ENCODE results near the gene WDTC1. TPM values are rescaled to one million over a fixed set of nuclear protein-coding genes. Genes with fewer than 3 reads are reported as not detected.
"Not testable (repeated sequence)": the region's sequence is repeated elsewhere in the genome, so short reads cannot be mapped to it uniquely, and the experiment has no call there.

WDTC1 gene
- total RNA-seq, 2 experiments from 2014 or later = 32.2 to 33.3 TPM

- H3K9me3 Mint-ChIP-seq; H3K36me3 Mint-ChIP-seq (ENCODE audit: low read depth); H3K27ac Mint-ChIP-seq; H3K27me3 Mint-ChIP-seq; DNase-seq; POLR2A ChIA-PET; H3K4me1 Mint-ChIP-seq; H3K4me3 Mint-ChIP-seq: not testable (repeated sequence)
- CTCF ChIA-PET = interaction anchor here (0.6 to 0.7 kb wide), 2 partner anchors 66 to 1422 kb away, joined by 3 read pairs; partner anchors contain the start of genes SLC9A1 and TAF12
Measured at GRCh38 chr1:27220702-27221497, 13.5 kb upstream of the WDTC1 start.

- Mint-ChIP-seq H3K27me3 (no peaks in the 10 kb centered on the region), H3K4me3 (no peak overlapping the region), H3K27ac (no peak overlapping the region), H3K36me3 (ENCODE audit: low read depth) (no peaks in the 10 kb centered on the region), H3K4me1 (no peaks in the 10 kb centered on the region), H3K9me3 (peaks cover 2% of the 10 kb centered on the region)
- ChIA-PET POLR2A (no interaction called here), CTCF (interaction anchor here (1.0 to 1.3 kb wide), 2 partner anchors 9 to 19 kb away, joined by 3 to 5 read pairs; partner anchors contain the start of gene WDTC1)
- DNase-seq = no peak
Measured at GRCh38 chr1:27225621-27226020, 8.8 kb upstream of the WDTC1 start.

GRCh38 chr1:27227765-27228164 is 6.7 kb upstream of the WDTC1 start:
- ChIA-PET POLR2A (interaction anchor here (0.7 kb wide), 1 partner anchor 401 kb away, joined by 4 read pairs; the partner anchor contains the start of gene ZDHHC18), CTCF (no interaction called here)
- peaks cover 2% of the 10 kb centered on the region for H3K9me3 Mint-ChIP-seq
- H3K27me3 Mint-ChIP-seq = no peaks in the 10 kb centered on the region
- H3K4me3 Mint-ChIP-seq = no peak overlapping the region
- no peaks in the 10 kb centered on the region for H3K4me1 Mint-ChIP-seq
- no peaks in the 10 kb centered on the region for H3K36me3 Mint-ChIP-seq (ENCODE audit: low read depth)
- H3K27ac Mint-ChIP-seq = no peak overlapping the region
- no peak for DNase-seq

- POLR2A ChIA-PET = no interaction called here
- Mint-ChIP-seq H3K27me3 (no peaks in the 10 kb centered on the region), H3K4me1 (peaks cover 29% of the 10 kb centered on the region), H3K4me3 (peak overlapping the region; percentile 96), H3K27ac (peak overlapping the region; percentile 86), H3K36me3 (ENCODE audit: low read depth) (peaks cover 2% of the 10 kb centered on the region), H3K9me3 (no peaks in the 10 kb centered on the region)
- DNase-seq = peak; percentile 22
- CTCF ChIA-PET = no interaction called here
Measured at GRCh38 chr1:27233667-27234048, 774 bp upstream of the WDTC1 start.

GRCh38 chr1:27235827-27236226 is 1.4 kb downstream of the WDTC1 start:
- Mint-ChIP-seq H3K4me1 (peaks cover 29% of the 10 kb centered on the region), H3K9me3 (no peaks in the 10 kb centered on the region), H3K4me3 (peak overlapping the region; percentile 95), H3K36me3 (ENCODE audit: low read depth) (peaks cover 2% of the 10 kb centered on the region), H3K27ac (peak overlapping the region; percentile 93), H3K27me3 (no peaks in the 10 kb centered on the region)
- CTCF ChIA-PET = interaction anchor here (1.3 kb wide), 1 partner anchor 11 kb away, joined by 3 read pairs; no protein-coding TSS in a partner anchor
- POLR2A ChIA-PET = no interaction called here
- no peak for DNase-seq

- Mint-ChIP-seq H3K4me1 (peaks cover 29% of the 10 kb centered on the region), H3K4me3 (no peak overlapping the region), H3K9me3 (no peaks in the 10 kb centered on the region), H3K36me3 (ENCODE audit: low read depth) (peaks cover 2% of the 10 kb centered on the region), H3K27ac (no peak overlapping the region), H3K27me3 (no peaks in the 10 kb centered on the region)
- POLR2A ChIA-PET = no interaction called here
- no peak for DNase-seq
- CTCF ChIA-PET = no interaction called here
Measured at GRCh38 chr1:27237112-27237511, 2.7 kb downstream of the WDTC1 start.

- peaks cover 29% of the 10 kb centered on the region for H3K4me1 Mint-ChIP-seq
Measured at GRCh38 chr1:27238032-27238431, 3.6 kb downstream of the WDTC1 start.

GRCh38 chr1:27241677-27242076 is 7.2 kb downstream of the WDTC1 start:
- CTCF ChIA-PET = interaction anchor here (0.6 to 1.7 kb wide), 4 partner anchors 16 to 828 kb away, joined by 4 to 5 read pairs (median 4); no protein-coding TSS in a partner anchor

More at GRCh38 chr1:27238032-27238431, 3.6 kb downstream of the WDTC1 start:
- ChIA-PET CTCF (interaction anchor here (0.7 kb wide), 1 partner anchor 13 kb away, joined by 3 read pairs; no protein-coding TSS in a partner anchor), POLR2A (no interaction called here)
- Mint-ChIP-seq H3K9me3 (no peaks in the 10 kb centered on the region), H3K27me3 (no peaks in the 10 kb centered on the region), H3K4me3 (no peak overlapping the region), H3K36me3 (ENCODE audit: low read depth) (peaks cover 2% of the 10 kb centered on the region), H3K27ac (no peak overlapping the region)
- no peak for DNase-seq

GRCh38 chr1:27243665-27244064 is 9.2 kb downstream of the WDTC1 start:
- H3K4me1 Mint-ChIP-seq; H3K27ac Mint-ChIP-seq; DNase-seq; CTCF ChIA-PET; H3K36me3 Mint-ChIP-seq (ENCODE audit: low read depth); H3K4me3 Mint-ChIP-seq; H3K27me3 Mint-ChIP-seq; H3K9me3 Mint-ChIP-seq: not testable (repeated sequence)
- POLR2A ChIA-PET = interaction anchor here (0.7 kb wide), 1 partner anchor 1374 kb away, joined by 5 read pairs; no protein-coding TSS in a partner anchor

More at GRCh38 chr1:27241677-27242076, 7.2 kb downstream of the WDTC1 start:
- no peak overlapping the region for H3K27ac Mint-ChIP-seq
- H3K4me3 Mint-ChIP-seq = no peak overlapping the region
- peaks cover 3% of the 10 kb centered on the region for H3K36me3 Mint-ChIP-seq (ENCODE audit: low read depth)
- POLR2A ChIA-PET = no interaction called here
- no peak for DNase-seq
- no peaks in the 10 kb centered on the region for H3K9me3 Mint-ChIP-seq
- H3K4me1 Mint-ChIP-seq = peaks cover 7% of the 10 kb centered on the region
- H3K27me3 Mint-ChIP-seq = no peaks in the 10 kb centered on the region

- no peak for DNase-seq
- Mint-ChIP-seq H3K27ac (no peak overlapping the region), H3K4me3 (no peak overlapping the region), H3K9me3 (no peaks in the 10 kb centered on the region), H3K27me3 (no peaks in the 10 kb centered on the region), H3K4me1 (no peaks in the 10 kb centered on the region), H3K36me3 (ENCODE audit: low read depth) (peaks cover 6% of the 10 kb centered on the region)
- ChIA-PET CTCF (interaction anchor here (0.6 to 1.9 kb wide), 3 partner anchors 10 to 308 kb away, joined by 3 to 5 read pairs (median 3); no protein-coding TSS in a partner anchor), POLR2A (no interaction called here)
Measured at GRCh38 chr1:27246194-27246593, 11.8 kb downstream of the WDTC1 start.

GRCh38 chr1:27253596-27253995 is 19.2 kb downstream of the WDTC1 start:
- H3K4me3 Mint-ChIP-seq = no peak overlapping the region
- peaks cover 24% of the 10 kb centered on the region for H3K4me1 Mint-ChIP-seq
- H3K9me3 Mint-ChIP-seq = no peaks in the 10 kb centered on the region
- no peak overlapping the region for H3K27ac Mint-ChIP-seq
- peaks cover 2% of the 10 kb centered on the region for H3K36me3 Mint-ChIP-seq (ENCODE audit: low read depth)
- CTCF ChIA-PET = interaction anchor here (1.0 kb wide), 2 partner anchors 142 to 152 kb away, joined by 3 read pairs; no protein-coding TSS in a partner anchor
- POLR2A ChIA-PET = no interaction called here
- no peaks in the 10 kb centered on the region for H3K27me3 Mint-ChIP-seq
- DNase-seq = no peak

GRCh38 chr1:27255136-27255535 is 20.7 kb downstream of the WDTC1 start:
- Mint-ChIP-seq H3K4me3 (no peak overlapping the region), H3K27me3 (no peaks in the 10 kb centered on the region), H3K36me3 (ENCODE audit: low read depth) (peaks cover 2% of the 10 kb centered on the region), H3K4me1 (peaks cover 26% of the 10 kb centered on the region), H3K27ac (no peak overlapping the region), H3K9me3 (no peaks in the 10 kb centered on the region)
- DNase-seq = no peak
- CTCF ChIA-PET = no interaction called here
- POLR2A ChIA-PET = no interaction called here

- no peak for DNase-seq
- ChIA-PET POLR2A (no interaction called here), CTCF (no interaction called here)
- Mint-ChIP-seq H3K4me1 (peaks cover 26% of the 10 kb centered on the region), H3K27ac (peak overlapping the region; percentile 25), H3K27me3 (no peaks in the 10 kb centered on the region), H3K4me3 (no peak overlapping the region), H3K9me3 (no peaks in the 10 kb centered on the region), H3K36me3 (ENCODE audit: low read depth) (peaks cover 2% of the 10 kb centered on the region)
Measured at GRCh38 chr1:27257155-27257554, 22.7 kb downstream of the WDTC1 start.

Measured in activated CD4-positive, alpha-beta T cell treated with anti-CD3 and anti-CD28 coated beads, Interleukin-2, amount 10 ng/mL, durations not matched to agents 7 days and 5 days (primary cell).